Smooth muscle cell (in vitro differentiated cells): ENCODE measurements around the gene STK33. TPM values are rescaled to one million over a fixed set of nuclear protein-coding genes. Genes with fewer than 3 reads are reported as not detected.

ENCODE experiments used
- DNase-seq: peaks from one replicate; lab custom pipeline; 2025; ENCODE audit not compliant: unreplicated experiment; lab: John Stamatoyannopoulos, UW
- H2AFZ ChIP-seq: fragments of 200-600 bp; sonication (generic); 2 replicates; pipeline ENCODE4 v1.6.0; 2016; ENCODE audit warnings: antibody characterized with exemption, low read depth, mild to moderate bottlenecking
- H3F3A ChIP-seq: fragments of 200-600 bp; sonication (generic); 2 replicates; pipeline ENCODE4 v1.6.0; 2017; ENCODE audit warnings: antibody characterized with exemption, low read depth
- H3K27ac ChIP-seq: fragments of 200-600 bp; sonication (generic); 2 replicates; pipeline ENCODE4 v1.5.1; 2016; ENCODE audit warnings: low read depth, mild to moderate bottlenecking
- H3K27me3 ChIP-seq: fragments of 200-600 bp; sonication (generic); 2 replicates; pipeline ENCODE4 v1.6.1; 2016; ENCODE audit warnings: low read depth, mild to moderate bottlenecking
- H3K36me3 ChIP-seq: fragments of 200-600 bp; sonication (generic); 2 replicates; pipeline ENCODE4 v1.5.1; 2016; ENCODE audit warnings: low read depth
- H3K4me1 ChIP-seq: fragments of 200-600 bp; sonication (generic); 2 replicates; pipeline ENCODE4 v1.5.1; 2016; ENCODE audit warnings: low read depth
- H3K4me2 ChIP-seq: fragments of 200-600 bp; sonication (generic); 2 replicates; pipeline ENCODE4 v1.6.0; 2016; ENCODE audit warnings: mild to moderate bottlenecking
- H3K4me3 ChIP-seq: fragments of 200-600 bp; sonication (generic); 2 replicates; pipeline ENCODE4 v1.5.1; 2016; ENCODE audit warnings: mild to moderate bottlenecking
- H3K79me2 ChIP-seq: fragments of 200-600 bp; sonication (generic); 2 replicates; pipeline ENCODE4 v1.6.0; 2016; ENCODE audit warnings: low read depth, mild to moderate bottlenecking
- H3K9ac ChIP-seq: fragments of 200-600 bp; sonication (generic); 2 replicates; pipeline ENCODE4 v1.6.0; 2016; ENCODE audit warnings: low read depth
- H3K9me3 ChIP-seq: fragments of 200-600 bp; sonication (generic); replicated peaks from 2 replicates; pipeline ENCODE4 v1.5.1; 2016; ENCODE audit warnings: low read depth
- H4K20me1 ChIP-seq: fragments of 200-600 bp; sonication (generic); 2 replicates; pipeline ENCODE4 v1.6.0; 2016; ENCODE audit warnings: low read depth
- WGBS: methylation state at CpG from one replicate; pipeline ENCODE4 v1.1.7; 2016; ENCODE audit warnings: low lambda C conversion rate; 5-methylcytosine and 5-hydroxymethylcytosine counted together
- polyA plus RNA-seq: library from polyadenylated mRNA; unstranded; fragments of >200 nt; fragmentation: Nextera tagmentation; extraction: Ambion mirVana; gene quantifications from 2 replicates; pipeline ENCODE4 v1.2.1, GENCODE V29; 2016
- total RNA-seq: library from RNA; depleted of rRNA; stranded (reverse); fragments of >200 nt; gene quantifications from 2 replicates; pipeline ENCODE4 v1.2.3, GENCODE V29; 2014
- TF ChIP-seq, protein P1 (sequence below): fragments of 200-600 bp; sonication (generic); IDR thresholded peaks from 2 replicates; pipeline ENCODE4 v1.5.1; 2017; ENCODE audit warnings: borderline replicate concordance, mild to moderate bottlenecking, antibody characterized with exemption; ENCODE audit not compliant: insufficient read depth, poor library complexity, severe bottlenecking

STK33 gene
- total and polyA plus RNA-seq, 2 experiments from 2014 or later, result 1.2 to 2.9 TPM

DNA sequence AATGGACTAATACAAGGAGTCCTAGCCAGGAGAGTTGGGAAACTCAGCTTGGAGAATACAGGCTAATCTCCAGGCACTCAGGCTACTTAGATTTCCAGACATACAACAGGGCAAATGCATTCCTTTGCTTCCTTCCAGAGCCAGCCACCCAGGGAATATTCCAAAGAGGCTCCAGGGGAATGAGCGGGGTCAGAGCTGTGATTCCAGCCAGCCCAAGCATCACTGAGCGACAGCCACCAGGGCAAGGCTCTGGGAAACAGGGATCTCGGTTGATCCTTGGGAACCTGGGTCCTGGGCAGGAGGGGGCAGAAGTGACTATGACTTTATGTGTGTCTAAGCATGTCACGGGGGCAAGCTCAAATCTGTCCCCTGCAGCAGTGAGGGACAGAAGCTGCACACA lies 218.1 kb downstream of the STK33 start:
- no peaks in the 10 kb centered on the region for H3F3A ChIP-seq
- no peak overlapping the region for H3K9ac ChIP-seq
- H3K27me3 ChIP-seq, result no peaks in the 10 kb centered on the region
- no peak overlapping the region for H3K27ac ChIP-seq
- no peaks in the 10 kb centered on the region for H3K36me3 ChIP-seq
- H3K9me3 ChIP-seq, result no peaks in the 10 kb centered on the region
- TF ChIP-seq, protein P1, sequence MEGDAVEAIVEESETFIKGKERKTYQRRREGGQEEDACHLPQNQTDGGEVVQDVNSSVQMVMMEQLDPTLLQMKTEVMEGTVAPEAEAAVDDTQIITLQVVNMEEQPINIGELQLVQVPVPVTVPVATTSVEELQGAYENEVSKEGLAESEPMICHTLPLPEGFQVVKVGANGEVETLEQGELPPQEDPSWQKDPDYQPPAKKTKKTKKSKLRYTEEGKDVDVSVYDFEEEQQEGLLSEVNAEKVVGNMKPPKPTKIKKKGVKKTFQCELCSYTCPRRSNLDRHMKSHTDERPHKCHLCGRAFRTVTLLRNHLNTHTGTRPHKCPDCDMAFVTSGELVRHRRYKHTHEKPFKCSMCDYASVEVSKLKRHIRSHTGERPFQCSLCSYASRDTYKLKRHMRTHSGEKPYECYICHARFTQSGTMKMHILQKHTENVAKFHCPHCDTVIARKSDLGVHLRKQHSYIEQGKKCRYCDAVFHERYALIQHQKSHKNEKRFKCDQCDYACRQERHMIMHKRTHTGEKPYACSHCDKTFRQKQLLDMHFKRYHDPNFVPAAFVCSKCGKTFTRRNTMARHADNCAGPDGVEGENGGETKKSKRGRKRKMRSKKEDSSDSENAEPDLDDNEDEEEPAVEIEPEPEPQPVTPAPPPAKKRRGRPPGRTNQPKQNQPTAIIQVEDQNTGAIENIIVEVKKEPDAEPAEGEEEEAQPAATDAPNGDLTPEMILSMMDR, result no peak
- 45% methylated on average over 4 of the region's 4 CpGs for WGBS
- no peak overlapping the region for H2AFZ ChIP-seq
- H3K79me2 ChIP-seq, result no peaks in the 10 kb centered on the region
- H4K20me1 ChIP-seq, result no peaks in the 10 kb centered on the region
- H3K4me2 ChIP-seq, result no peak overlapping the region
- DNase-seq, result no peak
- no peak overlapping the region for H3K4me3 ChIP-seq
- peaks cover 3% of the 10 kb centered on the region for H3K4me1 ChIP-seq

DNA sequence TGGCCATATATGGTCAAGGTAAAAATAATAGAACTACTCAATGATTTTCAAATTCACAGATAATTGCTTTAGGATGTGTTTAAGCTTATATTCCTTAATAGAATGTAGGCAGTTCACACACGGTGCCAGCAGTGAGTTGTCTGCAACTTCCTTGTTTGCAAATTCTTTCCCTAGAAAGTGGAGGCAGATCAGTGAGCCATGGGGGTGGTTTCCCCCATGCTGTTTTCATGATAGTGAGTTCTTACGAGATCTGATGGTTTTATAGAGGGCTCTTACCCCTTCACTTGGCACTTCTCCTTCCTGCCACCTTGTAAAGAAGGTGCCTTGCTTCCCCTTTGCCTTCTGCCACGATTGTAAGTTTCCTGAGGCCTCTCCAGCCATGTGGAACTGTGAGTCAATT lies 218.6 kb downstream of the STK33 start:
- Histone ChIP-seq H3K79me2 (no peaks in the 10 kb centered on the region), H3K9ac (no peak overlapping the region), H4K20me1 (no peaks in the 10 kb centered on the region), H2AFZ (no peak overlapping the region), H3K27me3 (no peaks in the 10 kb centered on the region), H3K4me1 (peaks cover 3% of the 10 kb centered on the region), H3K4me3 (no peak overlapping the region), H3K36me3 (no peaks in the 10 kb centered on the region), H3F3A (no peaks in the 10 kb centered on the region), H3K4me2 (no peak overlapping the region), H3K27ac (no peak overlapping the region), H3K9me3 (no peaks in the 10 kb centered on the region)
- no peak for DNase-seq
- 21% methylated on average over 3 of the region's 3 CpGs for WGBS
- TF ChIP-seq, protein P1, result no peak

DNA sequence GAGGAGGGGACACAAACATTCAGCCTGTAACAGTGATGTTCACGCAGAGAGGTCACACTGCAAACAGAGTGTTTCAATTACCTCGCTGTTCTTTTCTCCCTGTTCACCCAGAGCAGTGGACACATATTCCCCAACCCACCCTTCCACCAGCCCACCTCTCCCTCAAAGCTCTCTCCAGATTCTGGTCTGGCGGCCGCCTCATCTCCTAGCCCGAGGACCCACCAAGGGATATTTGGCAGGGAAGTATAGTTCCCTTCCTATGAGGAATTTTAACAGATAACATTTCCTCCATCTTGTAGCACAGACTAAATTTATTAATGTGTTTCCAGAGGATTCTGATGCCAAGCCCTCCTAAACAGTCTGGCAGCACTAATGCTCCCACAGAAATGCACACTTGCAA lies 219.3 kb downstream of the STK33 start:
- TF ChIP-seq, protein P1, result no peak
- no peak overlapping the region for H3K4me3 ChIP-seq
- H3K9ac ChIP-seq, result no peak overlapping the region
- WGBS, result 95% methylated on average over 5 of the region's 5 CpGs
- H3K36me3 ChIP-seq, result no peaks in the 10 kb centered on the region
- no peaks in the 10 kb centered on the region for H3F3A ChIP-seq
- H3K27me3 ChIP-seq, result no peaks in the 10 kb centered on the region
- no peaks in the 10 kb centered on the region for H3K79me2 ChIP-seq
- DNase-seq, result no peak
- no peak overlapping the region for H2AFZ ChIP-seq
- H3K4me2 ChIP-seq, result no peak overlapping the region
- no peak overlapping the region for H3K27ac ChIP-seq
- no peaks in the 10 kb centered on the region for H3K9me3 ChIP-seq
- H3K4me1 ChIP-seq, result peaks cover 3% of the 10 kb centered on the region
- no peaks in the 10 kb centered on the region for H4K20me1 ChIP-seq
